Measurements from ENCODE around the gene TMEM119.

Gene TMEM119

GRCh38 chr12:108616359-108616758 lies 18.5 kb upstream of the TMEM119 start:
- DNase-seq (ENCODE audit: low read depth in 2 of 2) = no peak

DNA sequence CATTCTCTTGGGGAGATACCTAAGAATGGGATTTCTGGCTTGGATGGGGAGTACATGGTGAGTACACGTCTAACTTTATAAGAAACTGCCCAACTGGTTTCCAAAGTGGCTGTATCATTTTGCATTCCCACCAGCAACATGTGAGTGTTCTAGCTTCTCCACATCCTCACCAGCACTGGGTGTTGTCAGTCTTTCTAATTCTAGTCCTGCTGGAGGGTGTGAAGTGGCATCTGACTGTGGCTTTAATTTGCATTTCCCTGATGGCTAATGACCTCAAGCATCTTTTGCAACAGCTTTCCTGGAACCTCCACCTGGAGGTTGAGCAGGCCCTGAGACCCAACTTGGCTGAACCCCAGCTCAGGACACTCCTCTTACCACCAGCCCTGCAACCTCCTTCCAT lies 18.0 kb upstream of the TMEM119 start:
- DNase-seq (ENCODE audit: low read depth in 2 of 2) = no peak

GRCh38 chr12:108614639-108615038 lies 16.8 kb upstream of the TMEM119 start:
- DNase-seq (ENCODE audit: low read depth in 2 of 2) = no peak

GRCh38 chr12:108614041-108614440 lies 16.2 kb upstream of the TMEM119 start:
- no peak for DNase-seq (ENCODE audit: low read depth in 2 of 2)

DNA sequence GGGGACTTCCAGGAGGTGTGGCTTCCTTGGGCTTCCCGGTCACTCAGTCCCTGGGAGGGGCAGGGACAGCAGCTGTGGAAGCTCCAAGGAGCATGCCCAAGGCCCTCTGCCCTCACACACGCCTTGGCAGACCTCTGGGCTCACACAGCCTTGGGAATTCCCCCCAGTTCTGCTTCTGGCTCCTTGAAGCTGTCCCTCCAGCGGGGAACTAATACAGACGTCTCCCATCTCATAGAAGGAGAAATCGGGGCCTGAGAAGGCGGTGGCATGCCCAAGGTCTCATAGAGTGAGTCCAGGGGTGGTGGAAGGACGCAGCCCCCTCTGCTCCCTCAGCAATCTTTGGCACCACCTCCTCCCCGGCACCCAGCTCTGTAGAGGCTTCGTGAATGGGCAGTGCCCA lies 15.7 kb upstream of the TMEM119 start:
- DNase-seq (ENCODE audit: low read depth in 2 of 2) = no peak

- no peak for DNase-seq (ENCODE audit: low read depth in 2 of 2)
These were observed 15.0 kb upstream of the TMEM119 start for GRCh38 chr12:108612788-108613282.

GRCh38 chr12:108611884-108612415 lies 14.1 kb upstream of the TMEM119 start:
- DNase-seq (ENCODE audit: low read depth in 2 of 2) = peak in 1 of 2 experiments; percentile 62

GRCh38 chr12:108610856-108611605 lies 13.1 kb upstream of the TMEM119 start:
- DNase-seq (ENCODE audit: low read depth in 2 of 2) = no peak

GRCh38 chr12:108610336-108610815 lies 12.5 kb upstream of the TMEM119 start:
- DNase-seq (ENCODE audit: low read depth in 2 of 2) = no peak

DNA sequence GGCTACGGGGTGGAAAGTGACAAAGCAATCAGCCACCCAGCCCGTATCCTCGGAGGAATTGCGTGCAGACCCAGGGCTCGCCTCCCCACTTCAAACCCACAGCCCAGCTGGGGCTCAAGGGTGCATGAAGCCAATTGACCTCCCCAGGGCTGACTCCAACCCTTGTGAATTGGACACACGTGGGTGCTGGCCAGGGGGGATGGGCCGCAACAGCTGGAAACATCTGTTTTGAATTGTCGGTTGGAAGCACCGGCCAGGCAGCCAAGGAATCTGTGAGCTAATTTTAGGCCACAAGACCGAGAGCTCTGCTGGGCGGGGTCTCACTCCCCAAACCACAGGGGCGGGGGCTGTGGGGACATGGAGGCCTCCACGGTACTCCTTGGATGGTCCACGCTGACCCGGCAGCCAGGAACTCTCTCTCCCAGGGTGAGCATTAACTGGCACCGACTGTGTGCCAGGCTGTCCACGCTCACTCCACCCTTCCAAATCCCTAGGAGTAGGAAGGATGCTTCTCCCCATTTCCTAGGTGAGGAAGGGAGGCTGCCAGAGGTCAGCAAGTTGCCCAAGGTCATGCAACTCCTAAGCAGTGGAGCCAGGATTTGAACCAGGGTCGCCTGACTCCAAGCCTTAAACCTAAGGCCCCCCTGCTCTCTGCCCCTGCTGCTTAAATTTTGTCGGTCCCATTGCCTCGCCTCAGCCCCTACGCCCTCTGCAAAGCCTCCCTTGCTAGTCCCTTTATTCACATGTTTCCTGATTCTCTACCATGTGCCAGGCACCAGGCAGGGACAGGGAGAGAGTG lies 11.9 kb upstream of the TMEM119 start:
- DNase-seq (ENCODE audit: low read depth in 2 of 2) = peak; percentile 82 to 84

- DNase-seq (ENCODE audit: low read depth in 2 of 2) = no peak
These were observed 10.7 kb upstream of the TMEM119 start for GRCh38 chr12:108608616-108609015.

DNA sequence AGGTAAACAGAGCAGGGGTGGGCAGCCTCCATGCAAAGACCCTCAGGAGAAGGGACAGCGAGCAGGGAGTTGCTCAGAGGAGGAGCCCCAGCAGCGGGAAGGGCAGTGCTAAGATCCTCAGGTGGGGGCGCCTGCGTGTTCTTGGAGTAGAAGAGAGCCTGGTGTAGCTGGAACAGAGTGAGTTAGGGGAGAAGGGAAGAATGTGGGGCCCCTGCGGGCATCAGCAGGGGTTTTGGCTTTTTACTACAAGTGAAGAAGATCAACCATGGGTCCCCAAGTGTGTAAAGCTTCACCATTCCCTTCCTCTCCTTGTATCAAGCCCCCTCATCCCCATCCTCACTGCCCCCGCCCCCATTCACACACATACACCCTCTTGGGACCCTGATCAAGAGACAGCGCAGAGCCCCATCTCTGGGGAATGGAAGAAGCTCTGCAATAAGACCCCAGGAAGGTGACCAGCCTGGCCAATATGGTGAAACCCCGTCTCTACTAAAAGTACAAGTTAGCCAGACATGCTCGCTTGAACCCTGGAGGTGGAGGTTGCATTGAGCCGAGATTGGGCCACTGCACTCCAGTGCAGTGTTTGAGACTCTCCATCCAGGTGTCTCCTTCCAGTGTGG lies 10.2 kb upstream of the TMEM119 start:
- no peak for DNase-seq (ENCODE audit: low read depth in 2 of 2)

GRCh38 chr12:108606492-108606891 lies 8.6 kb upstream of the TMEM119 start:
- no peak for DNase-seq (ENCODE audit: low read depth in 2 of 2)

GRCh38 chr12:108605690-108606406 lies 8.0 kb upstream of the TMEM119 start:
- no peak for DNase-seq (ENCODE audit: low read depth in 2 of 2)

GRCh38 chr12:108605000-108605689 lies 7.3 kb upstream of the TMEM119 start:
- no peak for DNase-seq (ENCODE audit: low read depth in 2 of 2)

DNA sequence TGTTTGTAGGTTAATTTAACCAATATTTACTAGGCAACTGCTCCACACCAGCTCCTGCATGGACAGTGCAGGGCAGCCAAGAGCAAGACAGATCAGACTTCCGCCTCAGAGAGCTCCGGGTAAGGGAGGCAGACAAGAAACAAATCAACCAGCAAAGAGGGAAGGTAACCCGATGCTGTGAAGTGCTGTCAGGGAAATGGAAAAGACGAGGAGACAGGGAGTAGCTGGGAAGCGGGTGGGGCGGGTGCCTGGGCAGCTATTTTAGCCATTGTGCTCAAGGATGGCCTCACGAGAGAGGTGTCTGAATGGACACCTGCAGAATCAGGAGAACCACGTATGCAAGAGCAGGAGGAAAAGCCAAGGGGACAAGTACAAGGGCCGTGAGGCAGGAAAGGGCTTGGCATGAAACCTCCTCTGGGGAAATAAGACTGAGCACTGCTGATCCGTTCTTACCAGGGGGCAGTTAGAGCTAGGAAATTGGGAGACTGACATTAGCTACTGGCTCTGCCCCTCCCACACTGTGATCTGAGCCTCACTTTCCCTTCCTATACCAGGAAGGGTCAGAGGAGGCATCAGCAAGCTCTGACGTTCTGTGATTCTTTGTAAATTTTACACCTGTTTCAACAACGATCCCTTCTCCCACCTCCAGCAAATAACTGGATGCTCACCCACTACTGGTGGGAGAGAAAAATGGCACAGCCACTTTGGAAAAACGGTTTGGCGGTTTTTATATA lies 6.5 kb upstream of the TMEM119 start:
- no peak for DNase-seq (ENCODE audit: low read depth in 2 of 2)

- no peak for DNase-seq (ENCODE audit: low read depth in 2 of 2)
These were observed 5.9 kb upstream of the TMEM119 start for GRCh38 chr12:108603743-108604142.

GRCh38 chr12:108602976-108603704 lies 5.3 kb upstream of the TMEM119 start:
- DNase-seq (ENCODE audit: low read depth in 2 of 2) = no peak

DNA sequence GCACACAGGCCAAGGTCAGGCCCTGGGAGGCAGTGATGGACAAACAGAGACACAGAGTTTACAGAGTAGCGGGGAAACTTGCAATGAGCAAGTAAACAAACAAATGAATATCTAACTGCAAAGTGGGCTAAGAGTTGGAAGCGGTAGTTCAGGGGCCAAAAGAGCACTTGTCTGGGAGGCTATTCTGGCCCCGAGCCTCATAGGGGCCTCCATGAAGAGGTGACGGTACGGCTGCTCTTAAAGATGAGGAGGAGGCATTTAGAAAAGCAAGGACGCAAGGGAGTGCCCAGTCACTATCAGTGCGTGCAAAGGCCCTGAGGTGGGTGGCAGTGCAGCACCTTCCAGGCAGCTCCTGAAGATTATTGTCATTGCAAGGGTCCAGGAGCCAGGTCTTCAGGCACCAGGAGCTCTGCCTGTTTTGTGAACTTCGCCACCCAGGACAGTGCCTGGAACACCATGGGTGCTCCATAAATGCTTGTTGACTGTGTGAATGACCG lies 4.4 kb upstream of the TMEM119 start:
- DNase-seq (ENCODE audit: low read depth in 2 of 2) = no peak
